IMR-90 (cell line): ENCODE data around the gene STX8.

Experiments
- BHLHE40 ChIP-seq: fragments of 150-350 bp; IDR thresholded peaks from 2 replicates; pipeline ENCODE4 v1.6.1; 2016; ENCODE audit warnings: mild to moderate bottlenecking, low read depth, low read length
- CEBPB ChIP-seq: IDR thresholded peaks from 2 replicates; pipeline ENCODE4 v1.6.1; 2012; ENCODE audit warnings: low read depth, low read length, improper control_type of control experiment
- CHD1 ChIP-seq: IDR thresholded peaks from 2 replicates; pipeline ENCODE4 v1.6.1; 2012; ENCODE audit warnings: low read depth, low read length, improper control_type of control experiment
- CTCF ChIP-seq: conservative IDR thresholded peaks from 2 replicates; pipeline ENCODE4 v1.5.1; 2012; ENCODE audit warnings: mild to moderate bottlenecking, low read depth, low read length, improper control_type of control experiment
- ELK1 ChIP-seq: fragments of 150-350 bp; IDR thresholded peaks from 2 replicates; pipeline ENCODE4 v1.6.1; 2016; ENCODE audit warnings: low read depth, mild to moderate bottlenecking, low read length, moderate library complexity, borderline replicate concordance
- FOS ChIP-seq: fragments of 150-350 bp; IDR thresholded peaks from 2 replicates; pipeline ENCODE4 v1.6.1; 2016; ENCODE audit warnings: low read depth, low read length
- MXI1 ChIP-seq: IDR thresholded peaks from 2 replicates; pipeline ENCODE4 v1.6.1; 2012; ENCODE audit warnings: low read depth, mild to moderate bottlenecking, low read length, moderate library complexity, borderline replicate concordance
- POLR2A ChIP-seq: IDR thresholded peaks from 2 replicates; pipeline ENCODE4 v1.6.1; 2012; ENCODE audit warnings: mild to moderate bottlenecking, low read depth, low read length
- RAD21 ChIP-seq: IDR thresholded peaks from 2 replicates; pipeline ENCODE4 v1.6.1; 2012; ENCODE audit warnings: low read length, improper control_type of control experiment
- RCOR1 ChIP-seq: IDR thresholded peaks from 2 replicates; pipeline ENCODE4 v1.6.1; 2012; ENCODE audit warnings: mild to moderate bottlenecking, low read length, improper control_type of control experiment; ENCODE audit not compliant: insufficient replicate concordance
- RFX5 ChIP-seq: IDR thresholded peaks from 2 replicates; pipeline ENCODE4 v1.8.0; 2012; ENCODE audit warnings: low read depth, mild to moderate bottlenecking, low read length, moderate library complexity
- SMC3 ChIP-seq: fragments of 150-350 bp; IDR thresholded peaks from 2 replicates; pipeline ENCODE4 v1.6.1; 2016; ENCODE audit warnings: low read depth, mild to moderate bottlenecking, antibody characterized with exemption, low read length, moderate library complexity
- USF2 ChIP-seq: fragments of 150-350 bp; IDR thresholded peaks from 2 replicates; pipeline ENCODE4 v1.6.1; 2017; ENCODE audit warnings: mild to moderate bottlenecking, antibody characterized with exemption, low read length, low read depth

- TF ChIP-seq RFX5 (no peak), CTCF (no peak), RAD21 (no peak), BHLHE40 (no peak), FOS (no peak), USF2 (no peak), POLR2A (no peak), MXI1 (no peak), RCOR1 (no peak), ELK1 (no peak), CHD1 (no peak), CEBPB (no peak), SMC3 (no peak)
Measured at GRCh38 chr17:9383826-9384225, 191.8 kb downstream of the STX8 start.
